GM12891 (cell line): Measurements from ENCODE around the gene ARMC9.

Experiments used
- PAX5 ChIP-seq: IDR thresholded peaks from 2 replicates; pipeline ENCODE4 v1.6.1; 2011; ENCODE audit warnings: low read length, moderate library complexity, mild to moderate bottlenecking; ENCODE audit not compliant: insufficient read depth, severe bottlenecking
- POLR2A ChIP-seq: IDR thresholded peaks from 2 replicates; pipeline ENCODE4 v1.6.1; 2011; ENCODE audit warnings: low read depth, low read length, control low read depth
- POLR2AphosphoS5 ChIP-seq: IDR thresholded peaks from 2 replicates; pipeline ENCODE4 v1.6.1; 2011; ENCODE audit warnings: low read depth, low read length, control low read depth
- POU2F2 ChIP-seq: IDR thresholded peaks from 2 replicates; pipeline ENCODE4 v1.6.1; 2011; ENCODE audit warnings: low read depth, mild to moderate bottlenecking, control low read depth, low read length, moderate library complexity
- SPI1 ChIP-seq: IDR thresholded peaks from 2 replicates; pipeline ENCODE4 v1.6.1; 2011; ENCODE audit warnings: low read depth, low read length, control low read depth
- TAF1 ChIP-seq: IDR thresholded peaks from 2 replicates; pipeline ENCODE4 v1.6.1; 2011; ENCODE audit warnings: low read depth, low read length, control low read depth

DNA sequence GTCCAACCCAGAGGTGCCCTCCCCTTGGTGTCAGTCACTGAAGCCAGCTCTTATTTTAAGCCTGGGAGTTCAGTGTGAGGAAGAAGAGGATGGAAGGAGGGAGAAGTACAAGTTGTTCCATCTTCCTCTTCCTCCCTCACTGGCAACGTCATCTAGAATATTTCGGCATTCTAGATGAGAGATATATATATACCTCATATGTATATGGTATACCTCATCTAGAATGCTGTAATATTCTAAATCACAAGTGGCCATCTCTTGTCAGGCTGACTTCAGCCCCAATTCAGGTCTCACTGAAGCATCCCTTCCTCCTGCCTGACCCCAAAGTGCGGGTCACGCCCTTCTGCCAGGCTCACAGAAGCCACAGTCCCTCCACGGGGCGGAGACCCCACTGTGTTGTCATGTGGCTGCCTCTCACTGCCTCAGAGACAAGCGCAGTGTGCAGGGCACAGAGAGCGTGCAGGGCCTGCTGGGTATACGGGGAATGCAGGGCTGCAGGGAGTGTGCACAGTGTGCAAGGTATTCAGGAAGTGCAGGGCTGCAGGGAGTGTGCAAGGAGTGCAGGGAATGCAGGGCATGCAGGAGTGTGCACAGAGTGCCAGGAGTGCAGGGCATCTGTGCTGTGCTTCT, 164.2 kb downstream of the ARMC9 start:
- TF ChIP-seq POLR2A = no peak
- TF ChIP-seq TAF1 = no peak; the same call in 1 of the 2 replicates
- TF ChIP-seq POLR2AphosphoS5 = no peak
- no peak for TF ChIP-seq POU2F2
- no peak for TF ChIP-seq PAX5
- no peak for TF ChIP-seq SPI1
